Keratinocyte (primary cell): ENCODE measurements around the gene DSTYK. TPM values are rescaled to one million over a fixed set of nuclear protein-coding genes. Genes with fewer than 3 reads are reported as not detected.

Experiments
- DNase-seq: peaks from one replicate; pipeline ENCODE4 v3.0.0-alpha.2; 2011; ENCODE audit warnings: low read depth, missing footprints, low spot score
- FAIRE-seq: peaks from 2 replicates; lab custom pipeline; 2011; peaks lifted over from hg19 to GRCh38; lab: Jason Lieb, UNC
- H2AFZ ChIP-seq: 2 replicates; pipeline ENCODE4 v1.6.0; 2012; ENCODE audit warnings: low read length, control low read depth, inconsistent platforms; ENCODE audit not compliant: control insufficient read depth
- H3K27ac ChIP-seq: 2 replicates; pipeline ENCODE4 v1.5.1; 2011; ENCODE audit warnings: low read length; ENCODE audit not compliant: control insufficient read depth, insufficient read depth
- H3K27me3 ChIP-seq: 3 replicates; pipeline ENCODE4 v1.6.0; 2011; ENCODE audit warnings: low read length; ENCODE audit not compliant: control insufficient read depth, insufficient read depth; ENCODE audit errors: extremely low read depth
- H3K36me3 ChIP-seq, 2 experiments: 2 replicates in 1 of 2; 3 replicates in 1 of 2; pipeline ENCODE4 v1.5.1; 2011; ENCODE audit warnings: low read length in 2 of 2, mild to moderate bottlenecking in 1 of 2; ENCODE audit not compliant: control insufficient read depth in 2 of 2, insufficient read depth in 2 of 2; ENCODE audit errors: extremely low read depth in 1 of 2
- H3K4me1 ChIP-seq: 3 replicates; pipeline ENCODE4 v1.5.1; 2011; ENCODE audit warnings: low read length; ENCODE audit not compliant: control insufficient read depth, insufficient read depth; ENCODE audit errors: extremely low read depth
- H3K4me2 ChIP-seq: 3 replicates; pipeline ENCODE4 v1.6.0; 2011; ENCODE audit warnings: low read depth, low read length; ENCODE audit not compliant: control insufficient read depth, insufficient read depth; ENCODE audit errors: extremely low read depth
- H3K4me3 ChIP-seq, 3 experiments: fragments of 200-600 bp in 1 of 3; sonication (generic) in 1 of 3; 2 replicates in 2 of 3; 3 replicates in 1 of 3; pipeline ENCODE4 v1.5.1; 2011 to 2016; ENCODE audit warnings: low read length in 3 of 3, mild to moderate bottlenecking in 3 of 3, control low read depth in 2 of 3, inconsistent platforms in 1 of 3, low read depth in 1 of 3, mixed read lengths in 1 of 3, mixed run types in 1 of 3, moderate library complexity in 1 of 3; ENCODE audit not compliant: control insufficient read depth in 2 of 3, insufficient read depth in 2 of 3; ENCODE audit errors: extremely low read depth in 1 of 3
- H3K79me2 ChIP-seq: 2 replicates; pipeline ENCODE4 v1.6.0; 2012; ENCODE audit warnings: low read length; ENCODE audit not compliant: control insufficient read depth, insufficient read depth
- H3K9ac ChIP-seq: 3 replicates; pipeline ENCODE4 v1.6.0; 2011; ENCODE audit warnings: low read length; ENCODE audit not compliant: control insufficient read depth, insufficient read depth; ENCODE audit errors: extremely low read depth
- H3K9me1 ChIP-seq: 3 replicates; pipeline ENCODE4 v1.6.0; 2011; ENCODE audit warnings: low read length; ENCODE audit not compliant: control insufficient read depth, insufficient read depth; ENCODE audit errors: extremely low read depth
- H3K9me3 ChIP-seq: 2 replicates; pipeline ENCODE4 v1.5.1; 2012; ENCODE audit warnings: low read depth, low read length; ENCODE audit not compliant: control insufficient read depth
- H4K20me1 ChIP-seq: 3 replicates; pipeline ENCODE4 v1.6.0; 2011; ENCODE audit warnings: low read length; ENCODE audit not compliant: control insufficient read depth, insufficient read depth; ENCODE audit errors: extremely low read depth
- CTCF ChIP-seq, 3 experiments: IDR thresholded peaks in 1 of 3; conservative IDR thresholded peaks in 1 of 3; optimal IDR thresholded peaks in 1 of 3; 2 replicates in 2 of 3; 3 replicates in 1 of 3; pipeline versions ENCODE3 to v1.5.1; 2011; ENCODE audit warnings: low read length in 3 of 3, mild to moderate bottlenecking in 3 of 3, moderate library complexity in 2 of 3, control low read depth in 1 of 3, inconsistent platforms in 1 of 3; ENCODE audit not compliant: insufficient read depth in 2 of 3; ENCODE audit errors: extremely low read depth in 1 of 3
- EZH2 ChIP-seq: IDR thresholded peaks from one replicate; pipeline ENCODE4 v1.6.1; 2012; ENCODE audit warnings: inconsistent platforms, mild to moderate bottlenecking, low read length, moderate library complexity
- dilution Hi-C: fragments of 300-500 bp; cut with MboI; formaldehyde crosslinking; loops from one replicate; pipeline ENCODE4 v1.7.0; 2020; ENCODE audit warnings: low sequenced_read_pairs; ENCODE audit not compliant: extremely low pct_ligation_motif_present
- polyA plus RNA-seq, 5 experiments: library from polyadenylated mRNA; depleted of rRNA in 3 of 5; stranded (reverse) in 3 of 5; stranded (forward) in 1 of 5; unstranded in 1 of 5; fragments of >200 nt; gene quantifications; 1 replicate in 1 of 5; 2 replicates in 3 of 5; 3 replicates in 1 of 5; pipeline versions ENCODE4 v1.2.1 to v1.2.3, GENCODE V29; 2011 to 2012; ENCODE audit warnings: missing spikeins in 2 of 5, low read depth in 1 of 5, low replicate concordance in 1 of 5

DSTYK gene
- polyA plus RNA-seq, 1 donor (not counting 4 experiments of a cell fraction or from before 2014, with no cell fraction given), result 7.6 TPM

GRCh38 chr1:205121660-205122488 lies 89.6 kb downstream of the DSTYK start, which contains the start of gene RBBP5:
RBBP5 (minus strand) TSS chr1:205121978; CDS start chr1:205121873, 105 bp downstream.
- peak; percentile 81 to 93 (median 91) for TF ChIP-seq CTCF (optimal IDR thresholded peaks at IDR 0.05 in 1 of 3, IDR thresholded peaks at IDR 0.05 in 1 of 3, conservative IDR thresholded peaks at IDR 0.05 in 1 of 3; ENCODE audit: extremely low read depth in 1 of 3, insufficient read depth in 2 of 3, low read length in 3 of 3)
- TF ChIP-seq EZH2, result no peak
- dilution Hi-C loops, result no loop called here
- H3K9me1 ChIP-seq, result no peaks in the 10 kb centered on the region
- FAIRE-seq, result peak; percentile 32
- H3K4me2 ChIP-seq, result peak within 1 kb of the TSS; percentile 77
- no peaks in the 10 kb centered on the region for H3K27me3 ChIP-seq
- peak within 1 kb of the TSS; percentile 86 for H3K9ac ChIP-seq
- peaks cover 39% of the 10 kb centered on the region for H3K79me2 ChIP-seq
- peaks cover 15% of the 10 kb centered on the region for H3K4me1 ChIP-seq
- H3K9me3 ChIP-seq, result no peaks in the 10 kb centered on the region
- peak within 1 kb of the TSS; percentile 96 for H3K27ac ChIP-seq
- H3K4me3 ChIP-seq, result peak within 1 kb of the TSS; percentile 75 to 90 (median 81)
- H2AFZ ChIP-seq, result peak within 1 kb of the TSS; percentile 99
- peak; percentile 93 for DNase-seq
- no peaks in the 10 kb centered on the region for H4K20me1 ChIP-seq
- H3K36me3 ChIP-seq, result peaks cover 2 to 3% of the 10 kb centered on the region in 2 experiments

GRCh38 chr1:205118752-205119151 lies 92.8 kb downstream of the DSTYK start:
- Histone ChIP-seq H3K9ac (no peak overlapping the region), H3K9me1 (no peaks in the 10 kb centered on the region), H3K36me3 (peaks cover 2 to 3% of the 10 kb centered on the region in 2 experiments), H3K4me2 (no peak overlapping the region), H3K9me3 (no peaks in the 10 kb centered on the region), H2AFZ (no peak overlapping the region), H3K27ac (no peak overlapping the region), H3K27me3 (no peaks in the 10 kb centered on the region), H3K4me3 (no peak overlapping the region), H4K20me1 (no peaks in the 10 kb centered on the region), H3K79me2 (peaks cover 45% of the 10 kb centered on the region), H3K4me1 (peaks cover 15% of the 10 kb centered on the region)
- dilution Hi-C loops, result no loop called here
- no peak for TF ChIP-seq EZH2
- no peak for FAIRE-seq
- no peak for DNase-seq
